ENCODE results near the gene TRIM31.

GRCh38 chr6:30116724-30117123, 3.8 kb upstream of the TRIM31 start:
- TF ChIP-seq GATA2 (IDR thresholded peaks at IDR 0.05; ENCODE audit: low read depth, low read length) (no peak), GATA3 (IDR thresholded peaks at IDR 0.05; ENCODE audit: low read depth, low read length) (no peak)

Data from SH-SY5Y (cell line).